IMR-90 (cell line): Measurements from ENCODE around the gene GATA6. TPM values are rescaled to one million over a fixed set of nuclear protein-coding genes. Genes with fewer than 3 reads are reported as not detected.

ENCODE experiments used
- ATAC-seq: fragments of 200-7000 bp; cut with Tn5 transposase; 2 replicates; pipeline ENCODE4 v1.9.1; 2020; ENCODE audit warnings: low read depth, mild to moderate bottlenecking, moderate library complexity
- BruUV-seq: library from RNA; stranded (reverse); fragments of 400-500 nt; replicated peaks from 2 replicates; lab custom pipeline; 2021; lab: Mats Ljungman, UMichigan
- CTCF ChIA-PET: fragments of 300-600 bp; formaldehyde crosslinking; extraction: SDS; loops from one replicate; lab custom pipeline; 2021; ENCODE audit warnings: antibody characterized with exemption; lab: Yijun Ruan, JAX
- POLR2A ChIA-PET: fragments of 300-600 bp; sonication (Branson Sonifier 250); formaldehyde crosslinking; loops from one replicate; lab custom pipeline; 2022; ENCODE audit warnings: antibody characterized with exemption; ENCODE audit not compliant: unreplicated experiment; lab: Charles Lee
- DNase-seq: peaks from one replicate; pipeline ENCODE4 v3.0.0; 2013
- H2AFZ ChIP-seq: replicated peaks from 2 replicates; pipeline ENCODE3; 2013; ENCODE audit warnings: low read length, mild to moderate bottlenecking; ENCODE audit not compliant: poor library complexity
- H2AK5ac ChIP-seq: 2 replicates; pipeline ENCODE4 v1.6.1; 2013; ENCODE audit warnings: low read depth, low read length, inconsistent platforms
- H2AK9ac ChIP-seq: replicated peaks from 2 replicates; pipeline ENCODE3; 2013; ENCODE audit warnings: mild to moderate bottlenecking, low read depth, low read length, moderate library complexity; ENCODE audit not compliant: poor library complexity
- H2BK120ac ChIP-seq: 2 replicates; pipeline ENCODE4 v1.6.1; 2013; ENCODE audit warnings: low read depth, low read length, inconsistent platforms
- H2BK15ac ChIP-seq: 3 replicates; pipeline ENCODE4 v1.6.1; 2013; ENCODE audit warnings: low read depth, low read length, inconsistent platforms
- H2BK20ac ChIP-seq: 2 replicates; pipeline ENCODE4 v1.6.1; 2013; ENCODE audit warnings: low read depth, mild to moderate bottlenecking, inconsistent platforms, low read length, moderate library complexity
- H2BK5ac ChIP-seq: 2 replicates; pipeline ENCODE4 v1.6.1; 2013; ENCODE audit warnings: mild to moderate bottlenecking, low read depth, low read length, inconsistent platforms; ENCODE audit not compliant: poor library complexity, severe bottlenecking
- H3K14ac ChIP-seq: replicated peaks from 2 replicates; pipeline ENCODE4 v1.6.1; 2013; ENCODE audit warnings: low read depth, low read length, inconsistent platforms
- H3K18ac ChIP-seq: 2 replicates; pipeline ENCODE4 v1.6.1; 2013; ENCODE audit warnings: low read depth, low read length, control low read depth
- H3K23ac ChIP-seq: 2 replicates; pipeline ENCODE4 v1.6.1; 2013; ENCODE audit warnings: low read depth, low read length, inconsistent platforms
- H3K27ac ChIP-seq: 2 replicates; pipeline ENCODE4 v1.5.1; 2013; ENCODE audit warnings: mild to moderate bottlenecking, control low read depth, low read length; ENCODE audit not compliant: insufficient read depth
- H3K27me3 ChIP-seq: 2 replicates; pipeline ENCODE4 v1.6.1; 2013; ENCODE audit warnings: low read length; ENCODE audit not compliant: control insufficient read depth, insufficient read depth
- H3K36me3 ChIP-seq: 2 replicates; pipeline ENCODE4 v1.6.1; 2013; ENCODE audit warnings: low read length, mixed read lengths; ENCODE audit not compliant: control insufficient read depth, insufficient read depth
- H3K4ac ChIP-seq: 2 replicates; pipeline ENCODE4 v1.6.1; 2013; ENCODE audit warnings: low read depth, low read length, inconsistent platforms
- H3K4me1 ChIP-seq: 2 replicates; pipeline ENCODE4 v1.6.1; 2013; ENCODE audit warnings: low read length, mixed read lengths; ENCODE audit not compliant: control insufficient read depth, insufficient read depth
- H3K4me2 ChIP-seq: 2 replicates; pipeline ENCODE4 v1.6.1; 2013; ENCODE audit warnings: low read depth, mild to moderate bottlenecking, control low read depth, low read length, moderate library complexity
- H3K4me3 ChIP-seq: 2 replicates; pipeline ENCODE4 v1.5.1; 2013; ENCODE audit warnings: low read depth, mild to moderate bottlenecking, control low read depth, low read length, moderate library complexity; ENCODE audit not compliant: insufficient read depth
- H3K56ac ChIP-seq: 2 replicates; pipeline ENCODE4 v1.6.1; 2013; ENCODE audit warnings: low read length, inconsistent platforms; ENCODE audit not compliant: insufficient read depth; ENCODE audit errors: extremely low read depth
- H3K79me1 ChIP-seq, 2 experiments: 2 replicates each; pipeline ENCODE4 v1.6.1; 2013; ENCODE audit warnings: low read length in 2 of 2, inconsistent platforms in 1 of 2, low read depth in 1 of 2
- H3K9ac ChIP-seq: 2 replicates; pipeline ENCODE4 v1.6.1; 2013; ENCODE audit warnings: low read depth, low read length, control low read depth
- H3K9me1 ChIP-seq: 2 replicates; pipeline ENCODE4 v1.6.1; 2013; ENCODE audit warnings: low read length, inconsistent platforms; ENCODE audit not compliant: insufficient read depth
- H3K9me3 ChIP-seq: 2 replicates; pipeline ENCODE4 v1.6.1; 2013; ENCODE audit warnings: low read length; ENCODE audit not compliant: control insufficient read depth, insufficient read depth
- H4K20me1 ChIP-seq: 2 replicates; pipeline ENCODE4 v1.6.1; 2013; ENCODE audit warnings: low read length, inconsistent platforms; ENCODE audit not compliant: insufficient read depth
- H4K5ac ChIP-seq: 2 replicates; pipeline ENCODE4 v1.6.1; 2013; ENCODE audit warnings: mild to moderate bottlenecking, low read depth, low read length, control low read depth
- H4K8ac ChIP-seq, 2 experiments: 2 replicates each; pipeline ENCODE4 v1.6.1; 2013; ENCODE audit warnings: low read depth in 2 of 2, low read length in 2 of 2, control low read depth in 1 of 2, inconsistent platforms in 1 of 2
- H4K91ac ChIP-seq: 2 replicates; pipeline ENCODE4 v1.6.1; 2013; ENCODE audit warnings: low read depth, low read length, inconsistent platforms; ENCODE audit not compliant: insufficient read depth
- CEBPB ChIP-seq: IDR thresholded peaks from 2 replicates; pipeline ENCODE4 v1.6.1; 2012; ENCODE audit warnings: low read depth, low read length, improper control_type of control experiment
- POLR2A ChIP-seq: IDR thresholded peaks from 2 replicates; pipeline ENCODE4 v1.6.1; 2012; ENCODE audit warnings: mild to moderate bottlenecking, low read depth, low read length
- WGBS, 2 experiments: methylation state at CpG; one replicate each; pipeline versions ENCODE4 v1.1.5 to v1.1.7; 2013; ENCODE audit warnings: missing lambda C conversion rate in 2 of 2; ENCODE audit not compliant: insufficient read length in 1 of 2; ENCODE audit errors: extremely low coverage in 2 of 2; 5-methylcytosine and 5-hydroxymethylcytosine counted together
- dilution Hi-C: fragments of 300-500 bp; cut with HindIII; formaldehyde crosslinking; loops from one replicate; pipeline ENCODE4 v1.14.3; 2018; ENCODE audit warnings: low sequenced_read_pairs; ENCODE audit not compliant: unreplicated experiment
- in situ Hi-C: fragments of 300-500 bp; cut with MboI; formaldehyde crosslinking; loops from 3 replicates; pipeline ENCODE4 v1.14.3; 2019; ENCODE audit warnings: low sequenced_read_pairs, inconsistent platforms, mixed read lengths
- intact Hi-C: fragments of 100-400 bp; cut with micrococcal nuclease; formaldehyde crosslinking; loops from 2 replicates; pipeline ENCODE4 v1.10.0; 2022
- polyA plus RNA-seq, 3 experiments: library from polyadenylated mRNA; depleted of rRNA; stranded (reverse); fragments of >200 nt; gene quantifications; 2 replicates each; pipeline ENCODE4 v1.2.3, GENCODE V29; 2012; ENCODE audit warnings: low replicate concordance in 1 of 3
- total RNA-seq: library from RNA; depleted of rRNA; stranded (reverse); fragments of >200 nt; gene quantifications from 2 replicates; pipeline ENCODE4 v1.2.3, GENCODE V29; 2012

GATA6 gene
- total and polyA plus RNA-seq, 2 of the 4 experiments (the other 2 are of a cell fraction), result 2.5 to 4.0 TPM

GRCh38 chr18:22143347-22144340 is 25.7 kb upstream of the GATA6 start:
- ATAC-seq (no peak), DNase-seq (no peak)
- Histone ChIP-seq H2BK15ac (no peak overlapping the region), H3K36me3 (no peaks in the 10 kb centered on the region), H4K8ac (no peak overlapping the region), H4K5ac (no peak overlapping the region), H3K4me2 (no peak overlapping the region), H3K9me3 (no peaks in the 10 kb centered on the region), H3K9ac (no peak overlapping the region), H3K27ac (no peak overlapping the region), H2AK9ac (no peak overlapping the region), H2AK5ac (no peak overlapping the region), H3K23ac (no peak overlapping the region), H4K91ac (no peak overlapping the region), H2BK20ac (no peak overlapping the region), H4K20me1 (no peaks in the 10 kb centered on the region), H3K56ac (no peak overlapping the region), H3K79me1 (no peaks in the 10 kb centered on the region), H3K27me3 (peaks cover 23% of the 10 kb centered on the region), H2BK5ac (no peak overlapping the region), H3K4me1 (no peaks in the 10 kb centered on the region), H3K14ac (no peak overlapping the region), H3K9me1 (no peaks in the 10 kb centered on the region), H3K4me3 (no peak overlapping the region), H2AFZ (no peak overlapping the region), H3K18ac (no peak overlapping the region), H3K4ac (no peak overlapping the region), H2BK120ac (no peak overlapping the region)
- CTCF ChIA-PET, result no interaction called here
- TF ChIP-seq POLR2A (no peak), CEBPB (peak; percentile 87)
- in situ Hi-C loops, result no loop called here
- dilution Hi-C loops, result no loop called here
- POLR2A ChIA-PET, result no interaction called here
- intact Hi-C loops, result loop anchor here (1.0 kb wide), 1 partner anchor 21 kb away; no protein-coding TSS in a partner anchor
- no TSS peak for BruUV-seq
- WGBS, 2 experiments, result no CpG with 5 or more reads among the region's 7 CpGs
